ENCODE data around the gene MAP3K12. TPM values are rescaled to one million over a fixed set of nuclear protein-coding genes. Genes with fewer than 3 reads are reported as not detected.

The MAP3K12 gene
- total RNA-seq, 1 donor from 2014 or later: 21.9 TPM

DNA sequence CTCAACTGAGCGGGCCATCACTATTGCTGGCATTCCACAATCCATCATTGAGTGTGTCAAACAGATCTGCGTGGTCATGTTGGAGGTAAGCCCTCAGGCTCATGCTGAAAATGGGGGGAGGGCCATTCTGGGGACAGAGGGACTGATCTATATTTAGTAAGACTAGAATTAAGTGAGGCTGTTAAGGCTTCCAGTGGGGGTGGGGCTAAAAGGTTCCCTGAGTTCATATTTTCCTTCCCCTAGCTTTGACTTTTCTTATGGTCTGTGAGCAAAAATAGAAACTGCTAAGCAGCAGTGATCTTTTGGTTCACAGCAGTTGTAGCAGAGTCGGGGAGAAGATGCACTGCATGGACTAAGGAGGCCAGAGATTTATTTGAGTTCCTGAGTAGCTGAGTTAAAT is 38.2 kb downstream of the MAP3K12 start:
- Histone ChIP-seq H3K27me3 (no peaks in the 10 kb centered on the region), H3K36me3 (peaks cover 0 to 100% of the 10 kb centered on the region in 2 donors), H3K4me1 (peaks cover 12% of the 10 kb centered on the region), H3K27ac (no peak overlapping the region), H3K9me3 (no peaks in the 10 kb centered on the region), H3K4me3 (no peak overlapping the region)
- no peak for TF ChIP-seq POLR2A (IDR thresholded peaks at IDR 0.05)
- TF ChIP-seq POLR2AphosphoS5 (IDR thresholded peaks at IDR 0.05; ENCODE audit: insufficient read depth in 1 of 2, low read depth in 1 of 2): no peak
- TF ChIP-seq, protein P1, sequence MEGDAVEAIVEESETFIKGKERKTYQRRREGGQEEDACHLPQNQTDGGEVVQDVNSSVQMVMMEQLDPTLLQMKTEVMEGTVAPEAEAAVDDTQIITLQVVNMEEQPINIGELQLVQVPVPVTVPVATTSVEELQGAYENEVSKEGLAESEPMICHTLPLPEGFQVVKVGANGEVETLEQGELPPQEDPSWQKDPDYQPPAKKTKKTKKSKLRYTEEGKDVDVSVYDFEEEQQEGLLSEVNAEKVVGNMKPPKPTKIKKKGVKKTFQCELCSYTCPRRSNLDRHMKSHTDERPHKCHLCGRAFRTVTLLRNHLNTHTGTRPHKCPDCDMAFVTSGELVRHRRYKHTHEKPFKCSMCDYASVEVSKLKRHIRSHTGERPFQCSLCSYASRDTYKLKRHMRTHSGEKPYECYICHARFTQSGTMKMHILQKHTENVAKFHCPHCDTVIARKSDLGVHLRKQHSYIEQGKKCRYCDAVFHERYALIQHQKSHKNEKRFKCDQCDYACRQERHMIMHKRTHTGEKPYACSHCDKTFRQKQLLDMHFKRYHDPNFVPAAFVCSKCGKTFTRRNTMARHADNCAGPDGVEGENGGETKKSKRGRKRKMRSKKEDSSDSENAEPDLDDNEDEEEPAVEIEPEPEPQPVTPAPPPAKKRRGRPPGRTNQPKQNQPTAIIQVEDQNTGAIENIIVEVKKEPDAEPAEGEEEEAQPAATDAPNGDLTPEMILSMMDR (IDR thresholded peaks at IDR 0.05): no peak
- intact Hi-C loops (cut with DNase I): no loop called here
- DNase-seq (ENCODE audit: extremely low spot score in 2 of 2): no peak

DNA sequence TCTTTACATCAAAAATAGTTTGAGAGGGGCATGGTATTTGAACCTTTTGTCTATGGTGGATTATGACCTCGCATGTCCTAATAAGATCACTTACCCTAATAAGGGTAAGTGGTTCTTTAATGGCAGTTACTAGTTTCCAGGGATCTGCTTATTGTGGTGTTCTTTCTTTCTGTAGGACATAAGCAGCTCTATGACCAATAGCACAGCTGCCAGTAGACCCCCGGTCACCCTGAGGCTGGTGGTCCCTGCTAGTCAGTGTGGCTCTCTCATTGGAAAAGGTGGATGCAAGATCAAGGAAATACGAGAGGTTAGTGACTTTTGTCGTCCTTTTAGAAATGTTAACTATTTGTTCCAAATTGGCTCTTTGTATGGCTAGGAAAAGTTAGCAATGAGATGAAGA is 40.2 kb downstream of the MAP3K12 start:
- peaks cover 2 to 98% of the 10 kb centered on the region in 2 donors for H3K36me3 ChIP-seq
- no peaks in the 10 kb centered on the region for H3K9me3 ChIP-seq
- H3K4me1 ChIP-seq: peaks cover 23% of the 10 kb centered on the region
- no peak overlapping the region for H3K27ac ChIP-seq
- H3K4me3 ChIP-seq: no peak overlapping the region
- H3K27me3 ChIP-seq: no peaks in the 10 kb centered on the region
- intact Hi-C loops (cut with DNase I): loop anchor here (10.0 kb wide), 1 partner anchor 74 kb away; the partner anchor contains the start of gene SP1
- DNase-seq (ENCODE audit: extremely low spot score in 2 of 2): no peak
- TF ChIP-seq POLR2AphosphoS5 (IDR thresholded peaks at IDR 0.05; ENCODE audit: insufficient read depth in 1 of 2, low read depth in 1 of 2) (no peak), POLR2A (IDR thresholded peaks at IDR 0.05) (no peak)
- TF ChIP-seq, protein P1 (IDR thresholded peaks at IDR 0.05): no peak

DNA sequence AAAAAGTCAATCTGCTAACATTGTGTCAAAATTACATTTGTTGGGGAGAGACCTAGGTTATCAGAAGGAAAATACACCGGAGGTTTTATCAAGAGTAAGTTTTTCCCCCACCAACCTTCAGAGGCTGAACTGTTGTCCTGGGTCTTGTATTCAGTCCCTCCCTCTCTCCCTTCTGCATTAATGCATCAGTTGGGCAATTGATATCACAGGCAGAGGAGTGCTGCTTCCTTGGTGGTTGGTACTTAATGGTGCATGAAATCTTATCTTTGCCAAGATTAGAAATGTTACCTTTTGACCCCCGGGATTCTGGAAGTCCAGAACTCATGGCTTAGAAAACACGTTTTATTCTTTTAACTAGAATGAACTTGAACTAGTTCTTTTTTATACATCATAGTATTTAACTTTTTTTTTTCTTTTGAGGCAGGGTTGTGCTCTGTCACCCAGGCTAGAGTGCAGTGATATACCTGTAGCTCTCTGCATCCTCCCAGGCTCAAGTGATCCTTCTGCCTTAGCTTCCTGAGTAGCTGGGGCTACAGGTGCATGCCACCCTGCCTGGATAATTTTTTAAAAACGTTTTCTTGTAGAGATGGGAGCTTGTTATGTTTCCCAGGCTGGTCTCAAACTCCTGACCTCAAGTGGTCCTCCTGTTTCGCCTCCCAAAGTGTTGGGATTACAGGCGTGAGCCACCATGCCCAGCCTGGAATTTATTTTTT is 42.4 kb downstream of the MAP3K12 start:
- Histone ChIP-seq H3K36me3 (peaks cover 2 to 75% of the 10 kb centered on the region in 2 donors), H3K4me1 (peaks cover 25% of the 10 kb centered on the region), H3K27ac (no peak overlapping the region), H3K4me3 (no peak overlapping the region), H3K27me3 (no peaks in the 10 kb centered on the region), H3K9me3 (no peaks in the 10 kb centered on the region)
- DNase-seq (ENCODE audit: extremely low spot score in 2 of 2): no peak
- intact Hi-C loops (cut with DNase I): loop anchor here (10.0 kb wide), 1 partner anchor 72 kb away; the partner anchor contains the start of gene SP1
- TF ChIP-seq, protein P1 (IDR thresholded peaks at IDR 0.05): no peak
- TF ChIP-seq POLR2AphosphoS5 (IDR thresholded peaks at IDR 0.05; ENCODE audit: insufficient read depth in 1 of 2, low read depth in 1 of 2) (no peak), POLR2A (IDR thresholded peaks at IDR 0.05) (no peak)

DNA sequence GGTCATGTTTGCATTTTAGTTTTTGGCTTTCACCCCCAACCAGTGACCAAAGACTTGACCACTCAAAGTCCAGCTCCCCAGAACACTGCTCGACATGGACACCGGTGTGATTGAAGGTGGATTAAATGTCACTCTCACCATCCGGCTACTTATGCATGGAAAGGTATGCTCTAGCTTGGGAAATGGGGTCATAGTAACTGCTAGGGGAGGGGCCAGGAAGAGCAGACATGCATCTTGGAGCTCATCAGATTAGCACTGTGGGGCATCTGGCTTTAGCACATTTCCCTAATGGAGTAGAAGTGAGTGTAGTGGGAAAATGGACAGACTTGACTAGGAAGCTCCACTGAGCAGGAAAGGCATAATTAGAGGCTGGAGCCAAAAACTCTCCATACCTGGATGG is 44.6 kb downstream of the MAP3K12 start:
- no peaks in the 10 kb centered on the region for H3K27me3 ChIP-seq
- intact Hi-C loops (cut with DNase I): loop anchor here (5.0 to 10.0 kb wide), 2 partner anchors 48 to 70 kb away; partner anchors contain the start of genes SP1 and TARBP2
- no peaks in the 10 kb centered on the region for H3K9me3 ChIP-seq
- no peak for DNase-seq (ENCODE audit: extremely low spot score in 2 of 2)
- no peak overlapping the region for H3K4me3 ChIP-seq
- peaks cover 2 to 54% of the 10 kb centered on the region in 2 donors for H3K36me3 ChIP-seq
- H3K27ac ChIP-seq: no peak overlapping the region
- peaks cover 25% of the 10 kb centered on the region for H3K4me1 ChIP-seq
- TF ChIP-seq, protein P1 (IDR thresholded peaks at IDR 0.05): no peak

All from vagina (tissue), 2 donors.